HCT116 (cell line): ENCODE measurements around the gene GNAO1. TPM values are rescaled to one million over a fixed set of nuclear protein-coding genes. Genes with fewer than 3 reads are reported as not detected.

Source experiments
- ATAC-seq: fragments of 200-7000 bp; cut with Tn5 transposase; 2 replicates; pipeline ENCODE4 v1.9.1; 2020; ENCODE audit warnings: mild to moderate bottlenecking, moderate library complexity
- BruUV-seq: library from RNA; stranded (reverse); fragments of 400-500 nt; replicated peaks from 2 replicates; lab custom pipeline; 2021; lab: Mats Ljungman, UMichigan
- CTCF ChIA-PET: fragments of 300-600 bp; sonication (Branson Sonifier 250); formaldehyde crosslinking; loops from one replicate; lab custom pipeline; 2021; ENCODE audit warnings: antibody characterized with exemption; lab: Charles Lee
- POLR2A ChIA-PET: fragments of 300-600, 350-600 bp; sonication (Branson Sonifier 250); formaldehyde crosslinking; loops from one replicate; lab custom pipeline; 2021; ENCODE audit warnings: antibody characterized with exemption; lab: Charles Lee
- RAD21 ChIA-PET, 2 experiments: fragments of 300-600 bp; sonication (Branson Sonifier 250); formaldehyde crosslinking; loops; one replicate each; lab custom pipeline; 2023; ENCODE audit warnings: low total read pairs in 2 of 2; ENCODE audit not compliant: uncharacterized antibody in 2 of 2, unreplicated experiment in 2 of 2, low non-redundant PET in 1 of 2; lab: Charles Lee
- DNase-seq: peaks from one replicate; pipeline ENCODE4 v3.0.0-alpha.2; 2010; ENCODE audit warnings: low read depth, low spot score
- H2AFZ ChIP-seq: fragments of 200-600 bp; shearing (Covaris generic), sonication (generic); 2 replicates; pipeline ENCODE4 v1.6.1; 2017; ENCODE audit warnings: low read depth, mixed run types, mixed read lengths, antibody characterized with exemption, low read length; ENCODE audit not compliant: poor library complexity, severe bottlenecking
- H3K27ac ChIP-seq: 2 replicates; pipeline ENCODE4 v1.5.1; 2012; ENCODE audit warnings: low read depth, low read length
- H3K27me3 ChIP-seq: fragments of 200-600 bp; sonication (generic); 2 replicates; pipeline ENCODE4 v1.6.1; 2016; ENCODE audit warnings: mixed run types, low read length, mixed read lengths; ENCODE audit not compliant: insufficient read depth
- H3K36me3 ChIP-seq, 2 experiments: fragments of 200-500 bp in 1 of 2; fragments of 200-600 bp in 1 of 2; sonication (Bioruptor generic) in 1 of 2; sonication (generic) in 1 of 2; 2 replicates each; pipeline versions ENCODE4 v1.5.1 to v1.6.1; 2014 to 2016; ENCODE audit warnings: low read length in 2 of 2, inconsistent platforms in 1 of 2, mixed read lengths in 1 of 2, mixed run types in 1 of 2; ENCODE audit not compliant: insufficient read depth in 2 of 2, control insufficient read depth in 1 of 2
- H3K4me1 ChIP-seq, 2 experiments: fragments of 200-600 bp in 1 of 2; sonication (generic) in 1 of 2; 2 replicates each; pipeline versions ENCODE4 v1.5.1 to v1.6.1; 2012 to 2017; ENCODE audit warnings: low read length in 2 of 2, inconsistent platforms in 1 of 2, mild to moderate bottlenecking in 1 of 2, mixed read lengths in 1 of 2, mixed run types in 1 of 2, moderate library complexity in 1 of 2; ENCODE audit not compliant: insufficient read depth in 2 of 2, control insufficient read depth in 1 of 2
- H3K4me2 ChIP-seq: fragments of 200-600 bp; sonication (generic); 2 replicates; pipeline ENCODE4 v1.6.1; 2017; ENCODE audit warnings: mixed run types, low read length, mixed read lengths
- H3K4me3 ChIP-seq, 2 experiments: fragments of 200-600 bp in 1 of 2; sonication (generic) in 1 of 2; replicated peaks in 1 of 2; 2 replicates each; pipeline ENCODE4 v1.5.1; 2011 to 2016; ENCODE audit warnings: low read length in 2 of 2, control low read depth in 1 of 2, low read depth in 1 of 2, mild to moderate bottlenecking in 1 of 2, mixed read lengths in 1 of 2, mixed run types in 1 of 2
- H3K79me2 ChIP-seq: fragments of 200-600 bp; sonication (generic); 2 replicates; pipeline ENCODE4 v1.6.1; 2017; ENCODE audit warnings: mild to moderate bottlenecking, mixed run types, low read length, moderate library complexity, mixed read lengths; ENCODE audit not compliant: insufficient read depth
- H3K9ac ChIP-seq: fragments of 200-600 bp; sonication (generic); 2 replicates; pipeline ENCODE4 v1.6.1; 2016; ENCODE audit warnings: low read length, mixed read lengths
- H3K9me2 ChIP-seq: fragments of 200-600 bp; sonication (generic), shearing (Covaris generic); 2 replicates; pipeline ENCODE4 v1.6.1; 2017; ENCODE audit warnings: mixed run types, mild to moderate bottlenecking, moderate library complexity; ENCODE audit not compliant: insufficient read depth
- H3K9me3 ChIP-seq, 2 experiments: fragments of 200-500 bp in 1 of 2; fragments of 200-600 bp in 1 of 2; sonication (Bioruptor generic) in 1 of 2; sonication (generic) in 1 of 2; 2 replicates each; pipeline ENCODE4 v1.6.1; 2014 to 2017; ENCODE audit warnings: low read length in 2 of 2, mixed read lengths in 2 of 2, inconsistent platforms in 1 of 2, low read depth in 1 of 2, mild to moderate bottlenecking in 1 of 2, mixed run types in 1 of 2, moderate library complexity in 1 of 2; ENCODE audit not compliant: control insufficient read depth in 1 of 2, insufficient read depth in 1 of 2
- H4K20me1 ChIP-seq: fragments of 200-600 bp; sonication (generic), shearing (Covaris generic); 2 replicates; pipeline ENCODE4 v1.6.1; 2017; ENCODE audit warnings: mixed run types, mild to moderate bottlenecking, moderate library complexity; ENCODE audit not compliant: insufficient read depth
- CBX3 ChIP-seq: IDR thresholded peaks from 2 replicates; pipeline ENCODE4 v1.6.1; 2012; ENCODE audit warnings: low read depth
- CEBPB ChIP-seq: IDR thresholded peaks from 2 replicates; pipeline ENCODE4 v1.6.1; 2012; ENCODE audit warnings: low read depth
- ELF1 ChIP-seq: IDR thresholded peaks from 2 replicates; pipeline ENCODE4 v1.6.1; 2012; ENCODE audit warnings: low read depth, borderline replicate concordance
- EZH2 ChIP-seq: fragments of 200-600 bp; sonication (generic); IDR thresholded peaks from 2 replicates; pipeline ENCODE4 v1.6.1; 2017; ENCODE audit warnings: antibody characterized with exemption, mixed run types
- FOSL1 ChIP-seq: IDR thresholded peaks from 2 replicates; pipeline ENCODE4 v1.6.1; 2012; ENCODE audit warnings: low read depth
- JUND ChIP-seq: IDR thresholded peaks from 2 replicates; pipeline ENCODE4 v1.6.1; 2012
- POLR2AphosphoS5 ChIP-seq: IDR thresholded peaks from 2 replicates; pipeline ENCODE4 v1.6.1; 2011; ENCODE audit warnings: mild to moderate bottlenecking, low read depth, low read length, moderate library complexity
- RAD21 ChIP-seq: IDR thresholded peaks from 2 replicates; pipeline ENCODE4 v1.6.1; 2012; ENCODE audit warnings: low read depth, mild to moderate bottlenecking
- SP1 ChIP-seq: IDR thresholded peaks from 2 replicates; pipeline ENCODE4 v1.6.1; 2012; ENCODE audit warnings: low read depth
- SRF ChIP-seq: IDR thresholded peaks from 2 replicates; pipeline ENCODE4 v1.6.1; 2012; ENCODE audit warnings: low read depth
- TCF7L2 ChIP-seq: IDR thresholded peaks from 2 replicates; pipeline ENCODE4 v1.7.0; 2011; ENCODE audit warnings: borderline replicate concordance, inconsistent platforms; ENCODE audit not compliant: insufficient read depth, insufficient read length; ENCODE audit errors: extremely low read depth
- YY1 ChIP-seq: IDR thresholded peaks from 2 replicates; pipeline ENCODE4 v1.6.1; 2011; ENCODE audit warnings: low read length, low read depth, moderate library complexity, mild to moderate bottlenecking; ENCODE audit not compliant: insufficient replicate concordance; ENCODE audit errors: extremely low read depth
- ZFX ChIP-seq: fragments of 450-650 bp; IDR thresholded peaks from 2 replicates; pipeline ENCODE4 v1.6.1; 2017
- ZNF274 ChIP-seq: fragments of 200-500 bp; sonication (Bioruptor generic); IDR thresholded peaks from 2 replicates; pipeline ENCODE4 v1.6.1; 2014; ENCODE audit warnings: mild to moderate bottlenecking, low read depth, low read length, inconsistent platforms
- intact Hi-C: fragments of 100-400 bp; cut with micrococcal nuclease; formaldehyde crosslinking; loops from 2 replicates; pipeline ENCODE4 v1.10.0; 2022
- total RNA-seq: library from RNA; stranded (reverse); gene quantifications from one replicate; pipeline ENCODE4 v1.2.1, GENCODE V29; 2021; ENCODE audit not compliant: unreplicated experiment
- TF ChIP-seq, protein P1 (sequence below): IDR thresholded peaks from 2 replicates; pipeline ENCODE4 v1.6.1; 2012
- TF ChIP-seq, protein P2 (sequence below), 3 experiments: fragments of 200-600 bp in 1 of 3; sonication (generic) in 1 of 3; IDR thresholded peaks in 2 of 3; conservative IDR thresholded peaks in 1 of 3; 2 replicates each; pipeline ENCODE4 v1.5.1; 2012 to 2017; ENCODE audit warnings: low read depth in 2 of 3, low read length in 2 of 3, antibody characterized with exemption in 1 of 3, borderline replicate concordance in 1 of 3, control low read depth in 1 of 3, mild to moderate bottlenecking in 1 of 3, mixed read lengths in 1 of 3, mixed run types in 1 of 3, moderate library complexity in 1 of 3; ENCODE audit not compliant: insufficient read depth in 1 of 3
- TF ChIP-seq, protein P3 (sequence below): IDR thresholded peaks from 2 replicates; pipeline ENCODE4 v1.6.1; 2011; ENCODE audit warnings: mild to moderate bottlenecking, low read length, moderate library complexity; ENCODE audit not compliant: insufficient replicate concordance; ENCODE audit errors: extremely low read depth
- TF ChIP-seq, protein P4 (sequence below): IDR thresholded peaks from 2 replicates; pipeline ENCODE4 v1.6.1; 2012; ENCODE audit warnings: low read depth

GNAO1 gene
- total RNA-seq, 1 experiment from 2014 or later = 0.12 TPM

DNA sequence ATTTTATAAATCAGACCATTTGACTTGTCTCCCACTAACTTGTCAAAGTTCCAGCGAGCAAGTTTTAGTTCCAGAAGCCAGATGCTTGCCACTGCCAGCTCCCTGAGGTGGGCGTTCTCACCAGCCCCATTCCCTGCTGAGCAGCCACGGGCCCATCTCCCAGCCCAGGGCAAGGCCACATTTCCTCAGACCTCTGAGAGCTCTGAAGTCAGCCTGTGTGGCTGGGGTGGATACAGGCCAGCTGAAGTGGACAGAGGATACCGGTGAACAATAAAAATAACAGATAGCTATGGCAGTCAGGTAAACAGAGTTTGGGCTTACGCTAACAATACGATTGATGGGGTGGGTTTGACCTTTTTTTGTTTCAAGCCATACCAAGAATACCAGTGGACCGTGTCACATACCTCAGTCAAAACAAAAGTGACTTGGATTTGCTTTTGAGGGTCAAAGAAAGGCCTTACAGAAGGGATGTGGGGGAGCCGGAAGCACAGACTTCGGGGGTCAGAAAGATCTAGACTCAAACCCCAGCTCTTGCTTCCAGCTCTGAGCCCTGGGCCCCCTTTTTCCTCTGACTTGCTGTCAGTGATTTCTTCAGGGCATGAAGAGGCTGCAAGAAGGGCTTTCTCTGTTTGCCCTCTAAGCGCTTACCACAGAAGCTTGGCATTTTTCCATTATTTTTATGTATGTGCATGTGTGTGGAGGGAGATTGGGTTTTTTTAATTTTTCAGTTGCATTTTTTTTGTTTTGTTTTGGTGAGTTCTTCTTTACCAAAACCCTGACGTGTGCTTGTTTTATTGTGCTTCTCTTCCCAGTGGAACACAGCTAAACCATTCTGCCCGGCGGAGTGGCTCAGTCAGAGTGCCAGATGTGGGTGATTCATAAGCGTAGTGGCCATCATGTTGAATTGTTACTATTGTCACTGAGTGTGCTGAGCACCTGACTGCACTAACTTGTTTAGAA is 109.9 kb downstream of the GNAO1 start:
- H3K9me3 ChIP-seq = no peaks in the 10 kb centered on the region
- no peak overlapping the region for H3K9ac ChIP-seq
- H3K9me2 ChIP-seq = no peaks in the 10 kb centered on the region
- BruUV-seq = no TSS peak
- ChIA-PET CTCF (interaction anchor here (2.0 to 2.2 kb wide), 2 partner anchors 10 to 56 kb away, joined by 4 to 8 read pairs; no protein-coding TSS in a partner anchor), RAD21 (no interaction called here), POLR2A (no interaction called here)
- no peak overlapping the region for H3K4me2 ChIP-seq
- DNase-seq (no peak), ATAC-seq (no peak)
- H3K4me1 ChIP-seq = no peaks in the 10 kb centered on the region
- H3K4me3 ChIP-seq = no peak overlapping the region
- H3K27me3 ChIP-seq = no peaks in the 10 kb centered on the region; the same call in 1 of the 2 replicates
- H4K20me1 ChIP-seq = no peaks in the 10 kb centered on the region
- intact Hi-C loops = no loop called here
- TF ChIP-seq ZFX = no peak
- no peak for TF ChIP-seq CBX3
- TF ChIP-seq, protein P1, sequence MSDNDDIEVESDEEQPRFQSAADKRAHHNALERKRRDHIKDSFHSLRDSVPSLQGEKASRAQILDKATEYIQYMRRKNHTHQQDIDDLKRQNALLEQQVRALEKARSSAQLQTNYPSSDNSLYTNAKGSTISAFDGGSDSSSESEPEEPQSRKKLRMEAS = no peak
- TF ChIP-seq, protein P2, sequence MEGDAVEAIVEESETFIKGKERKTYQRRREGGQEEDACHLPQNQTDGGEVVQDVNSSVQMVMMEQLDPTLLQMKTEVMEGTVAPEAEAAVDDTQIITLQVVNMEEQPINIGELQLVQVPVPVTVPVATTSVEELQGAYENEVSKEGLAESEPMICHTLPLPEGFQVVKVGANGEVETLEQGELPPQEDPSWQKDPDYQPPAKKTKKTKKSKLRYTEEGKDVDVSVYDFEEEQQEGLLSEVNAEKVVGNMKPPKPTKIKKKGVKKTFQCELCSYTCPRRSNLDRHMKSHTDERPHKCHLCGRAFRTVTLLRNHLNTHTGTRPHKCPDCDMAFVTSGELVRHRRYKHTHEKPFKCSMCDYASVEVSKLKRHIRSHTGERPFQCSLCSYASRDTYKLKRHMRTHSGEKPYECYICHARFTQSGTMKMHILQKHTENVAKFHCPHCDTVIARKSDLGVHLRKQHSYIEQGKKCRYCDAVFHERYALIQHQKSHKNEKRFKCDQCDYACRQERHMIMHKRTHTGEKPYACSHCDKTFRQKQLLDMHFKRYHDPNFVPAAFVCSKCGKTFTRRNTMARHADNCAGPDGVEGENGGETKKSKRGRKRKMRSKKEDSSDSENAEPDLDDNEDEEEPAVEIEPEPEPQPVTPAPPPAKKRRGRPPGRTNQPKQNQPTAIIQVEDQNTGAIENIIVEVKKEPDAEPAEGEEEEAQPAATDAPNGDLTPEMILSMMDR (IDR thresholded peaks at IDR 0.05 in 2 of 3, conservative IDR thresholded peaks at IDR 0.05 in 1 of 3; ENCODE audit: borderline replicate concordance in 1 of 3, insufficient read depth in 1 of 3, low read depth in 2 of 3, low read length in 2 of 3) = no peak
- no peak for TF ChIP-seq YY1
- TF ChIP-seq RAD21 = no peak
- TF ChIP-seq TCF7L2 = no peak
- no peak for TF ChIP-seq CEBPB
- TF ChIP-seq FOSL1 = no peak
- TF ChIP-seq, protein P3, sequence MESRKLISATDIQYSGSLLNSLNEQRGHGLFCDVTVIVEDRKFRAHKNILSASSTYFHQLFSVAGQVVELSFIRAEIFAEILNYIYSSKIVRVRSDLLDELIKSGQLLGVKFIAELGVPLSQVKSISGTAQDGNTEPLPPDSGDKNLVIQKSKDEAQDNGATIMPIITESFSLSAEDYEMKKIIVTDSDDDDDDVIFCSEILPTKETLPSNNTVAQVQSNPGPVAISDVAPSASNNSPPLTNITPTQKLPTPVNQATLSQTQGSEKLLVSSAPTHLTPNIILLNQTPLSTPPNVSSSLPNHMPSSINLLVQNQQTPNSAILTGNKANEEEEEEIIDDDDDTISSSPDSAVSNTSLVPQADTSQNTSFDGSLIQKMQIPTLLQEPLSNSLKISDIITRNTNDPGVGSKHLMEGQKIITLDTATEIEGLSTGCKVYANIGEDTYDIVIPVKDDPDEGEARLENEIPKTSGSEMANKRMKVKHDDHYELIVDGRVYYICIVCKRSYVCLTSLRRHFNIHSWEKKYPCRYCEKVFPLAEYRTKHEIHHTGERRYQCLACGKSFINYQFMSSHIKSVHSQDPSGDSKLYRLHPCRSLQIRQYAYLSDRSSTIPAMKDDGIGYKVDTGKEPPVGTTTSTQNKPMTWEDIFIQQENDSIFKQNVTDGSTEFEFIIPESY = no peak
- no peak for TF ChIP-seq ZNF274
- TF ChIP-seq EZH2 = no peak
- TF ChIP-seq POLR2AphosphoS5 = no peak
- no peak for TF ChIP-seq SRF
- TF ChIP-seq SP1 = no peak
- no peak for TF ChIP-seq JUND
- no peak for TF ChIP-seq ELF1
- TF ChIP-seq, protein P4, sequence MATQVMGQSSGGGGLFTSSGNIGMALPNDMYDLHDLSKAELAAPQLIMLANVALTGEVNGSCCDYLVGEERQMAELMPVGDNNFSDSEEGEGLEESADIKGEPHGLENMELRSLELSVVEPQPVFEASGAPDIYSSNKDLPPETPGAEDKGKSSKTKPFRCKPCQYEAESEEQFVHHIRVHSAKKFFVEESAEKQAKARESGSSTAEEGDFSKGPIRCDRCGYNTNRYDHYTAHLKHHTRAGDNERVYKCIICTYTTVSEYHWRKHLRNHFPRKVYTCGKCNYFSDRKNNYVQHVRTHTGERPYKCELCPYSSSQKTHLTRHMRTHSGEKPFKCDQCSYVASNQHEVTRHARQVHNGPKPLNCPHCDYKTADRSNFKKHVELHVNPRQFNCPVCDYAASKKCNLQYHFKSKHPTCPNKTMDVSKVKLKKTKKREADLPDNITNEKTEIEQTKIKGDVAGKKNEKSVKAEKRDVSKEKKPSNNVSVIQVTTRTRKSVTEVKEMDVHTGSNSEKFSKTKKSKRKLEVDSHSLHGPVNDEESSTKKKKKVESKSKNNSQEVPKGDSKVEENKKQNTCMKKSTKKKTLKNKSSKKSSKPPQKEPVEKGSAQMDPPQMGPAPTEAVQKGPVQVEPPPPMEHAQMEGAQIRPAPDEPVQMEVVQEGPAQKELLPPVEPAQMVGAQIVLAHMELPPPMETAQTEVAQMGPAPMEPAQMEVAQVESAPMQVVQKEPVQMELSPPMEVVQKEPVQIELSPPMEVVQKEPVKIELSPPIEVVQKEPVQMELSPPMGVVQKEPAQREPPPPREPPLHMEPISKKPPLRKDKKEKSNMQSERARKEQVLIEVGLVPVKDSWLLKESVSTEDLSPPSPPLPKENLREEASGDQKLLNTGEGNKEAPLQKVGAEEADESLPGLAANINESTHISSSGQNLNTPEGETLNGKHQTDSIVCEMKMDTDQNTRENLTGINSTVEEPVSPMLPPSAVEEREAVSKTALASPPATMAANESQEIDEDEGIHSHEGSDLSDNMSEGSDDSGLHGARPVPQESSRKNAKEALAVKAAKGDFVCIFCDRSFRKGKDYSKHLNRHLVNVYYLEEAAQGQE = no peak
- H2AFZ ChIP-seq = no peak overlapping the region
- H3K79me2 ChIP-seq = no peaks in the 10 kb centered on the region
- H3K36me3 ChIP-seq = no peaks in the 10 kb centered on the region
- H3K27ac ChIP-seq = no peak overlapping the region
